HG03039 (cell line): ENCODE data around the gene CPA4.

ENCODE experiments used
- ATAC-seq: cut with Tn5 transposase; IDR thresholded peaks from one replicate; pipeline ENCODE4 v1.9.1; 2021; ENCODE audit warnings: mild to moderate bottlenecking, moderate library complexity; ENCODE audit not compliant: unreplicated experiment

The CPA4 gene

GRCh38 chr7:130362251-130362816 lies 69.4 kb downstream of the CPA4 start:
- no peak for ATAC-seq

- ATAC-seq: peak; percentile 44
These were observed 70.3 kb downstream of the CPA4 start for GRCh38 chr7:130363026-130363847.

DNA sequence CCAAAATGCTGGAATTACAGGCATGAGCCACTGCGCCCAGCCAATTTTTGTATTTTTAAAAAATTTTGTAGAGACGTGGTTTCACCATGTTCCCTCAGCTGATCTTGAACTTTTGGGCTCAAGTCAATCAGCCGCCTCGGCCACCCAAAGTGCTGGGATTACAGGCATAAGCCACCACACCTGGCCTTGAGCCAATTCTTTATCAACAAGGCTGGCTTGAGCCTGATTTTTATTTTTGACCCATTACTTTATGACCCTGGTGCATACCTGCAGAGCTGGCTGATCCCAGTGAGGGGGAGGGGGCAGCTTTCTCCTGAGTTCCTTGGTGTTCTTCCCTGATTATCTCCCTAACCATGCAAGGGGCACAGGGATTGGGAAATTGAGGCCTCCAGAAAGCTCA lies 71.5 kb downstream of the CPA4 start:
- ATAC-seq: no peak

DNA sequence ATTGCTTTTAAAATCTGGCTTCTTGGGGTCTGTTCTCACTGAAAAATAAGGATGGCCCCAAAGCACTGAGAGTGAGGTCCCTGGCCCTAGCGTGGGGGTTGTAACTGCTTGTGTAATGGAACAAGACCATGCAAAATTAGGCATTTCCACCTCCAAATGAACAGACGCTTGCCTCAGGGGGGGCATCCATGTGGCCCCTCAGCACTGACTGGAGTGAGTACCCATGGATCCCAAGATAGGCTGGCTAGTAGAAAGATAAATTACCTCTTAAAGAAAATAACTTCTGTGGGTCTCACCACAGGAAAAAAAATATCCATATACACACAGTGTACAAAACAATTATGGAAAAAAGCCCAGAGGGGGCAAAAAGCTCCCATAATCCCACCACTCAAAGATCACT lies 72.1 kb downstream of the CPA4 start:
- no peak for ATAC-seq

- no peak for ATAC-seq
These were observed 72.8 kb downstream of the CPA4 start for GRCh38 chr7:130365511-130366441.

DNA sequence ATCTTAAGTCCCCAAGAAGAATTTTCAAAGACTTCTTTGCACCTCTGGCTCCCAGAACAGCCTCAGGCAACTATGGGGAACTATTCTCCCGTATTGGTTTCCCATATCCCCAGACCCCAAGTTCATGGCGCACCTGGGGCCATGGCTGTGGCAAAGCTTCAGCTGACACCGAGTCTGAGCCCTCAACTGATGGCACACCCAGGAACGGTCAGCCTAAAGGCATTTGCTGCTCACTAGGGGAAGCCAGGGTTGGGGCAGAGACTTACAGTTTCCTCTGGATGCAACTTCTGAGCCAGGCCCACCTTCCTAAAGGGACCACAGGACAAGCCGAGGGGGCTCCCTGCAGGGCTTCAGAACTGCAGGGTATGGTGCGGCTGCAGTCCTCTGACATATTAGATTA lies 73.6 kb downstream of the CPA4 start:
- ATAC-seq: no peak

GRCh38 chr7:130367088-130367755 lies 74.3 kb downstream of the CPA4 start:
- ATAC-seq: no peak

DNA sequence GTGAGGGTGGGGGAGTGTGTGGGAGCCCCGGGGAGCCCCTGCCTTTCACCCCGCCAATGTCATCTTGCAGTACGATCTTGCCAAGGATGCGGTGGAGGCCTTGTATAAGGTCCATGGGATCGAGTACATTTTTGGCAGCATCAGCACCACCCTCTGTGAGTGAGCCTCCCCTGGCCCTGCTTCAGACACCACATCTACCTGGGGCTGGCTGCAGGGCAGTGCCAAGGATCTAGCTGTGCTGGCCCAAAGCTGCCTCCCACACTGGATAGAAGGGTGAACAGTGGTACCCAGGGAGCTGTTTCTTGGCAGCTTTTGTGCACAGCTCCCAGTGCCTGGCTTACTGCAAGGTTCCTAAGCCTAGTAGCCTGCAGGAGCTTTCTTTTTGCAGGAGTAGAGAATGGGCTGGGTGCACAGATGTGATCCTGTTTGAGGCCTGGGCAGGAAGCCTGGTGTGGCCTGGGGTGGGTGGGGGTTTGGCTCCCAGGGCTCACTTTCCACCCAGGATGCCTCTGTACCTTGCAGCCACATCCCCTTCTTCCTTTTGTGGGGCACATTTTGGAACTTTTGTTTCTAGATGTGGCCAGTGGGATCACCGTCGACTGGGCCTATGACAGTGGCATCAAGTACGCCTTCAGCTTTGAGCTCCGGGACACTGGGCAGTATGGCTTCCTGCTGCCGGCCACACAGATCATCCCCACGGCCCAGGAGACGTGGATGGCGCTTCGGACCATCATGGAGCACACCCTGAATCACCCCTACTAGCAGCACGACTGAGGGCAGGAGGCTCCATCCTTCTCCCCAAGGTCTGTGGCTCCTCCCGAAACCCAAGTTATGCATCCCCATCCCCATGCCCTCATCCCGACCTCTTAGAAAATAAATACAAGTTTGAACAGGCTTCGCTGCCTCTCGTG lies 75.1 kb downstream of the CPA4 start:
- no peak for ATAC-seq

GRCh38 chr7:130369110-130369711 lies 76.2 kb downstream of the CPA4 start:
- no peak for ATAC-seq

DNA sequence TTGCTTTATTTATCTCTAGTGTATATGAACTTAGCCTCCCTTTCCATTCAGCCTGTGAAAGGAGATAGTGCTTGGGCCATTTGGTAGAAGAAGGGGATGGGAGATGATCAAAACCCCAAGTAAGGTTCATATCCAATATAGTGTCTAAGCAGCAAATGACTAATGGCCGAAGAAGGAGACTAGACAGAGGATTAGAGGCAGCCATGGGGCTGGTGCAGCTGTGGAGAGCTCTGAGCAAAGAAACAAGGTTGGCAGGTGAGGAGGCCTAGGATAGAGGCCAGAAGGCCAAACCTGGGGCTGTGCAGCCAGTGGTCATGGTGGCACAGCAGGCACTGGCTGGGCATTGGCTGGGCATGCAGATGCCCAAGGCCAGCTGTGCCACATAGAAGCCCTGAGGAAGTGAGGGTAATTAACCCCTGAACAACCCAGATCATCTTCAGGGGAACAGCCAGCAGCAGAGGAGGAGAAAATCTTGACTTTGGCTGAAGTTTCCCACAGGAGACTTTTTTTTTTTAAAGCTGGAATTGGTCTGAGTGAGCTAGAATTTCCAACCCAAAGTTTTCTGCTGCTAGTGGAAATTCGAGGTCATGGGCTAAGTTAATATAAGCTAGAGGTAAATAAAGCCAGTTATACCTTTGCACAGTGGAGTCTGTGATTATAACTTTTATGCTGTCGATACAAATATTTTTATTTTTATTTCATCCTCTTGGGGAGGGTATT lies 77.0 kb downstream of the CPA4 start:
- no peak for ATAC-seq

DNA sequence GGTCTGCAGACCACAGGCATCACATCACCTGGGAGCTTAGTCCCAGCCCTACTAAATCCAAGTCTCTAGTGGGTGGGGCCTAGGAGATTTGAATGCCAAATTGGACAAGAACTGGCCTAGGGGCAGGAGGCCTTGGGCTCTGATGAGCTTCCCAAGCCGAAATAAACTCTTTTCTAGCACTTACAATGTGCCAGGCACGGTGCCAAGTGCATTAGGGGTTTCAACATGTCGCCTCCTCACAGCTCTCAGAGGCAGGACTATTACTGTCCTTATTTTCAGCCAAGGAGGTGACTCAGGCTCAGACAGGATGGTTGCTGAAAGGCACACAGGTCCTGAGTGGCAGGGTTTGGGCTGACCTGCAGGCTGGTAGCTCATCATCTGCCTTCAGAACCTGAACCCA lies 78.1 kb downstream of the CPA4 start:
- no peak for ATAC-seq

DNA sequence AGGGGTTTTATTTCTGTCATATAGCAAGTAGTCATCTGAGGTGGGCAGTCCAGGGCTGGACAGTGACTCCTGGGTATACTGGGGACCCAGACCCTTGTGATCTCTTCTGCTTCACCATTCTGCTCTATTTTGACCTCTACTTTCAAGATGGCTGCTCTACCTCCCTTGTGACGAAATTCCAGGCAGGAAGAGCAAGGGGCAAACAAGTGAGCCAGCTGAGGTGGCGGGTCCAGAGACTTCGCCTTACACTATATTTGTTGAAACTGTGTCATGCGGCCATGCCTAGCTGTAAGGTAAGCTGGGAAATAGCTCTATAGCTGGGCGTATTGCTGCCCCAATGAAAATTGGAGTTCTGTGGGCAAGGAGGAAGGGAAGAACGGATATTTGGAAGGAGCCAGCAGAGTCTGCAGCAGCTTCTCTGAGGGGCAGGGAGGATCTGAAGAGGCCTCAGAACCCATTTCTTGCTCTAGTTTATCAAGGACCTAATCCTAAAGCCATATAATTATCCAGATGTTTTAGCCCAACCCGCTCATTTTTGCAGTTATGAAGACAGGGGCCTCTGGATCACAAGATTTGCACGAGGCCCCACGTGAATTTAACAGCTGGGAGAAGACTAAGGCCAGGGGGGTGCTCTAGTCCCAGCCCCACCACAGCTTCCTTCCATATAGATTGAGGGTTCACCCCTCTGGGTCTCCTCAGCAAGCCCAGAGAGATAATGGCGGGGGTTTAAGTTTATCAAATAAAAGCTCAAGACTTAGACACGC lies 79.6 kb downstream of the CPA4 start:
- ATAC-seq: no peak
